NOMO-1 treated with dmso at 0.1 percent for 144 hours (cell line): ENCODE data around the gene DPP10.

Source experiments
- DNase-seq: peaks from one replicate; lab custom pipeline; 2025; ENCODE audit not compliant: unreplicated experiment; lab: John Stamatoyannopoulos, UW

The DPP10 gene

DNA sequence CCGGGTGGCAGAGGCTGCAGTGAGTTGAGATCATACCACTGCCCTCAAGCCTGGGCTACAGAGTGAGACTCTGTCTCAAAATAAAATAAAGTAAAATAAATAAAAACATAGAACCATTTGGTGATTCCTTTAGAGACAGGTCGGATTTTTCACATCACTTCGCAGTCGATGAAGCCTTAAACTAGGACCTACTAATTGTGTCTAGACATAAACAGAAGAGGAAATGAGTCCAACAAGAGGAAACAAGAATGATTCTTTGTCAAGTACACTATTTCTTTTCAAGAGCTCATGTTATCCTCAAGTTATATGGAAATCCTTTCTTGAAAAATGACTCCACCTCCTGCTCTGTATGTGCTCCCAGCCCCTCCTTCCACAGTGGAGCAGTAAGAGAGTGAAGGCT lies 758.9 kb downstream of the DPP10 start:
- DNase-seq = no peak

DNA sequence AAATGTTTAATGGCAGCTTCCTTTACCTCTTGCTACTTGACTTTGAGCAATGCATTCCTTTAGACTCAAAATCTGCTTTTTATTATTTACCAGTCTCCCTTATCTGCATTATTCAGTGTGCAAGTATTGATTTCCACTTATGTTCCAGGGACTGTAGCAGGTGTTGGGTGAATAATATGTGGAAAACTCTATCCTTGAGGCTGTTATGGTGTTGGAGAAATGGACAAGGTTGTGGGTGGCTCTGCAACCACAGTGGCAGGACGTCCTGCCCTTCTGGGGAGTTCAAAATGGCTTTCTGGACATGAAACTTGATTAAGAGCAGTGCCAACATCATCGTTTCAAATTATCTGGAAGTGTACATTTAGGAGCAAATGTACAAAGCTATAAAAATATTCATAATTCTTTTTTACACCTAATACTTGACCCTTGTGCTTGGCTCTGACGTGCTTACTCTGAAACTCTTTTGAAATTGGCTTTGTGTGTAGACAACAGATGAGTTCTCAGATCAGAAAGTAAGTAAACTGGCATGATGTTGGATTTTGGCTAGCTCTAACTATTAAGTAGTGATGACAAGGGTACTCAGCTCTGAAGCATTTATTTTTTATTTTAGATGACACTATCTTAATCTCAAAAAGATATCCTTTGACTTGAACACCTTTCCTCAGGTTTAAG lies 766.2 kb downstream of the DPP10 start:
- DNase-seq = no peak

DNA sequence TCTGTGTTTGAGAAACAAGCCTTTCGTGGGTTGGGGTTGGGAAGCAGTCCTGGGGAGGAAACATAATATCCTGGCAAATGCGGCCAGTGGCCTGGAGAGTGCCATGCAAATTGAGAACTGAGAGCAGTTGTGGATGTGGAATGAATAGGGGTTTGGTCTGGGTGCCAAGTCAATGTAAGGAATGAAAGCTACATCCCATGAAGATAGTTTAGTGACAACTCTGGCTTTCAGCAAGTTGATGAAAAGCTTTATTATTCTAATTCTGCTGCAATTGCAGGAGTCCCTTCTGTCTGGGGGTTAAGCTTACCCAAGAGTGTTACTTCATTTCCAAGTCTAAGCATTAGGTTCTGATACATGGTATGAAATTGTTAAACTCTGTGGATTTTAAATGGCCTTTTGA lies 771.6 kb downstream of the DPP10 start:
- no peak for DNase-seq

DNA sequence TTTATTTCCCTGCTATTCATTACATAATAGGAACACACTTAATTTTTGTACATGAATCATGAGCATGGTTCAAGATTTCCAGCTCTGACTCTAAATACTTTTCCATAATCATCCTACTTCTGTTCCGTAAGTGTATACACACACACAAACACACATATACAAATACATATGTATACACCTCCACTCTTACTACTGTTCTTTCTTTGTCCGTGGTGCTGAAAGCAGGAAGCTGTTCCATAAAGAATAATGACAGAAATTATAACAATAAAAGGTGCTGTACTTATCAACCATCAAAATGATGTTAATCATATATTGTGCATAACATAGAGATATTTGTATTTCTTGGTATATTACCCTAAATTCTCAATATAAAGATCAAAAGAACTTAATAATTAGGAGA lies 776.9 kb downstream of the DPP10 start:
- DNase-seq = no peak

DNA sequence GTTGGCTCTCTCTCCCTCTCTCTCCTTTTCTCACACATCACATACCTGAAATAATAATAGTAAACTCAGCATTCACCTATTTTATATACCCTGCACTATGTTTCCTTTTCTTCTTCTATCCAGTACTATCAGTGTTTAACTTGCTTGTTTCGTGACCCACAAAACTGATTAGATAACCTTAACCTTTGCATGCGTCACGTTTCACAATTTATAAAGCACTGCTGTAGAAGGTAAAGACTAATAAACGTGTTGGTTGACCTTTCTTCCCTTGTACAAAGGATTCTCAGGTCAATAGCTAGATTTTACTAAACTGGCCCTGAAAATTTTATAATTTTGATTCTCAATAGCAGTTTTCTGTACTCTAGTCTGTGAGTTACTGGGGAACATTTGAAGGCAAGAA lies 791.7 kb downstream of the DPP10 start:
- no peak for DNase-seq

DNA sequence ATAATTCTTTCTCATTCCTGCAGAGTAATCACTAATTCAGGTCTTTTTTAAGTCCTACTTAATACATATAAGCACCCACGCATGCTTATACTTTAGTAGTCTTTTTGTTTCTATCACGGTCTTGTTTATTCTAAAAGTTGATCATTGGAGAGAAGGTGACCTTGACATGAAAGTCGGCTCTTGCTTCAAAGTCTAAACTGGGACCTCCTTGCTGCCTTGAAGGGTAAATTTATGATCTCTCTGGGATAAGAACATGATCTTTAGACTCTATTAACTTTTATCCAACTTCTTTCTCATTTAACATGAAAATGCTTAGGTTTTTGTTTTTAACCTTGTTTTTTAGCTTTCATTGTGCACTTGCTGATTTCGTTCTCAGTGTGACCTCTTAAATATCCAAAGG lies 792.3 kb downstream of the DPP10 start:
- no peak for DNase-seq

DNA sequence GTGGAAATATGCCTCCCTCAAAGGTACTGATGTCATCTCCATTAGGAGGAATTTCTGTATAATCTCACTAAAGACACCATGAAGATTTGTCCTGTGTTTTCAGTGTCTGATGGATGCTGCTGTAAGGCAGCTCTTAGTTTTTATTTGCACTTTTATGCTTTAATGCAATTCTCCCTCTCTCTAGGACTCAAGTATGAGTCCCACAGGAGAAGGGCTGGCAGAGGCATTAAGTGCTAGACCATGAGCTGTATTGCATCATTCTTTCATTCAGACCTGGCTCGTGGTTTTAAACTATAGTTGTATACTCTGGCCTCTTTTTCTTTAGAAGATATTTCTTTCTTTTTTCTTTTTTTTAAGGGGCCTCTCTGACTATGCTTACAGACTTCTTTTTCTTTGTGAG lies 805.6 kb downstream of the DPP10 start:
- DNase-seq = no peak

DNA sequence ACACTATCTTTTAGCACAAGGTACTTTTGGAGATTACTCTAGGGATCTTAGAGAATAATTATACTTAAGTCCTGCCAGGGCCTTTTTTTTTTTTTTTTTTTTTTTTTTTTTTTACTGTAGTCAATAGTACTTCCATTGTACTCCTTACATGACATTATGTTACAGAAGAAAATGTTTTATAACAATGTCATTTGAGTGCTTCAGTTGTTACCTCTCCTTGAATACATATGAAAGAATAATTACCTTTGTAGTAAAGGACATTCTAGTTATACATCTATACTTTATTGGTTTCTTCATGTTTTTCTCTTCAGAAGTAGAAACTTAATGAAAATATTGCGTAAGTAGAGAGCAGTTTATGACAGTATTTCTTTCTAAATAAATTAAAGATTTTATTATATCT lies 834.9 kb downstream of the DPP10 start:
- DNase-seq = no peak

DNA sequence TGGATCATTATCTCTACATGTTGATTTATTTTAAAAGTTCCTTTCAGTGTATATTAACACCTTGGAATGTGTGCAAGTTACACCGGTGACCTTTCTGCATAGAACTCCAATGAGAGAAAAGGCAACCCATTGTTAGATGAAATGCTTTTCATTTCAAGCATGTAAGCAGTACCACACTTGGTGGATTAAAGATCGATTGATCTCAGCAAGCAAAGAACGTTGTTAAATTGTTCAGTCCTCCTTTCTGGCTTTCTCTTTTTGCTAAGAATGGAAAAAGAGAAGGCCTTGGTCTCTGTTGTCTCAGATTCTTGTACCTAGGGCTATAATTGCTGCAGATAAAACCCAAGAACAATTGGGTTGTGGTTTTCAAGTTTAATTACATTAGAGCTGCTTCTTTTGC lies 843.0 kb downstream of the DPP10 start:
- DNase-seq = no peak

DNA sequence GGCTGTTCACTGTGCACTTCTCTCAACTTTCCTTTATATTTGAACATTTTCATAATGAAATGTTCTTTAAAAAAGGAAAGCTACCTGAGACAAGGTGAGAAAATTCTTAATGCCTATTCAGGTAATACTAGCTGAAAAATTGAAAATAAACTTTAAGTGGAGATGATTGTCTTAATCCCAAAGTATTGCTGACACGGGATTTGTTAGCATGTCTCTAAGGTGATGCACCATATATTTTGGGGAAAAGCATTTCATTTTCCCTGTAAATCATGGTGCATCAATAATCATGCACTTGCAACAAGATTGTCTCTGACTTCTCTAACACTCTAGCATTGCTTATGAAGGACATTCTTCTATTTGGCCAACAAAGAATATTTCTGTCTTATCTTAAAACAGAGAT lies 848.0 kb downstream of the DPP10 start:
- no peak for DNase-seq

DNA sequence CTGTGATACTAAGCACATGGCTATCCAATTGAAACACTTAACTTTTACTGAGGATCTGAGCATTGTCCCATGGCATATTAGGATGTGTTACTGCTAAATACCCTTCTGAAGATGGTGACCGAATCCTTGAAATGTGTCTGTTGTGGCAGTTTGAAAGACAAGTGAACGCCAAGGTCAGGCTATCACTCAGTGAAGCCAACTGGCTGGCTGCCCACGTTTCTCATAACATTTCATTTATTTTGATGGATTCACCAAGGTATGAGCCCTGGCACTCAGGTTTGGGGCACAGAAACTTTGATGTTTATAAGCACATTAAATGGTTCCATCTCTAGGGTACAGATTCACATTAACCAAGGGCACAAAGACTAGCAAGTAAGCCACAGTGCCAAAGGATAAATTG lies 850.3 kb downstream of the DPP10 start:
- no peak for DNase-seq

DNA sequence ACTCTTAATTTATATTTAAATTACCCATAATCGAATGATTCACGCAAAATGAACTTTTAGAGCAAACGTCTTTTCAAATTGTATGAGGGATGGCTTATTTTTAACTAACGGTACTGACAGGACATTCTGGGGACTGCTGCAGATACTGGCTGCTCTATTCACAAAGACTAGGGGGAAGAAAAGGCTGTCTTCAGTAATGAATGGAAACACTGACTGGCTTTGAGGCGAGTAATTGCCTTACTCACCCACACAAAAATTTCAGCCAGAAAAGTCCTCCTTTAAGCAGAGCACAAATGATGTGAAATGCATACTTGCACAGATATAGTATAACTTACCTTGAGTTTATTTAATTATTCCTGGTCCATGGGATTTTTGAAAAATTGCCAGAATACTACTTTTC lies 852.6 kb downstream of the DPP10 start:
- DNase-seq = no peak

DNA sequence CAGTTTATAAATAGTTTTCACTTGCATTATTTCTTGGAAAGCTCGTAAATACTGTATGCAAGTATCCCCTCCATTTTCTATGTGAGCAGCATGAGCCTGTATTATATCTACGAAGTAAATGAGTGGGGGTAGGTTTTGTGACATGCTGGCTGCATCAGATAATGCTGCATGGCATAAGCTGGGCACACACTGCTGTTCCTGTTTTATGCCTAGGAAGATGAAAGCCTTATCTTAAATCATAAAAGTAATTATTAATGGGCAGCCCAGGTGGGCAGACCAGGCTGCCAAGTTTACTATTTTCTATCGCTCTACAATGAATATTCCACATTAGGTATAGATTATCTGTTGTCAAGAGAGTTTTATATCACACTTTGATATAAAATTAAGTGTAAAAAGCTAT lies 854.6 kb downstream of the DPP10 start:
- no peak for DNase-seq

DNA sequence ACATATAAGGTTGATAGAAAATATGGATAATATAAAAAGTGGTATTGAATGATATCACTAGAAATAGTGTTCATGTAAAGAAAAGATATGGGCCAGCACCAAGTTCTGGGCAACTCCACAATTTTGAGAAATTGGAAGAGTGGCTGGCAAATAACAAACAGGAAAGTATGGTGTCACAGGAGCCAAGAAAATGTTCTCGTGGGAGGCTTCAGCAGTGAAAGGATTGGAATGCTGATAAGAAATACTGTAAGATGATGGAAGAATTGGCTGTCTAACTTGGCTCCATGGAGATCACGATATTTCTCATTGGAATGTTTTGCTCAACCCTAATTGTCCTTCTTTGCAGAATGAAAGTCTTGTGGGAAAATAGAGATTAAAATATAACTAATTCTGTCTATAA lies 856.8 kb downstream of the DPP10 start:
- no peak for DNase-seq

DNA sequence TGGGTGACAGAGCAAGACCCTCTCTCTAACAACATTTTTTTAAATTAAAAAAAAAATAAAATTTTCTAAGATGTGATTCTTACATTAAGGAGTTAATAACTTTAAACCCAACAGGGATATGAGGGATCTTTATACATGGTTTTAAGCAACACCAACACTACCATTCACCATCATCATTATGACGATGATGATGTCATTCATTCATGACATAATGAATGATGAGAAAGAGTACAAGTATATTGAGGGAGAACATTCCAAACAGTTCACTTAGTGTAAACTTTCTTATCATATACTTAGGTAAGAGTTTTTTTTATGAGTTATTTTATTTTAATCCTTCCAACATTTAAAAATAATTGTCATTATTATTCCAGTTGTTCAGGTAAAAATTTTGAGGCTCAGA lies 863.3 kb downstream of the DPP10 start:
- no peak for DNase-seq

DNA sequence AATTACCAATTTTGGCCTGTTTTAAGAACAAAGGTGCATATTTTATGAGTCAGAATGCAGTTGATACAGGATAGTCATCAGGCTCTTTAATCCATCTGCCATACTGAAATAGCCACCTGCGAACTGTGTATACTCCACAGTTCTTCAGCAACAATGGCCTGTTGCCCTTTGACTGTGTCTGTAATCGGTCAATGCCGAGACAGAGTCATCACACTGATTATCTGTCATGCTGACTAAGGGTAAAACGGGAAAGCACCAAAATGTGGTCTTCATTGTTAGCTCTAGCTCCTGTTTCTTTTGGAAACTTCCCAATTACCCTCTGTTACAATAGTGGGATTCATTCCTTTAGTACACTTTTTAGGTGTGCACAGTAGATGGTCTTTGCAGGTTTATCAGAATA lies 871.7 kb downstream of the DPP10 start:
- no peak for DNase-seq

DNA sequence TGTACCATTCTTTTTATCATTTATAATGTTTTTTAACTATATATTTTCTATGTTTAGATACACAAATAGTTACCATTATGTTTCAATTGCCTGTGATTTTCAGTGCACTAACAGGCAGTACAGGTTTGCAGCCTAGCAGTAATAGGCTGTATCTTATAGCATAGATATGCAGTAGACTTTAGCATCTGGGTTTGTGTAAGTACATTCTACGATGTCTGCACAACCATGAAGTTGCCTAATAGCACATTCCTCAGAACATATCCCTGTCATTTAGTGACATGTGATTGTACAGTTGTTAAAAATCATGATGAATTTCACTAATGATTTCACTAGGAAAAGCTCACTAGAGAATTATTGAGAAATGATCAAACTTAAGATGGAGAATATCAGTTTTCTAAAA lies 884.6 kb downstream of the DPP10 start:
- no peak for DNase-seq

DNA sequence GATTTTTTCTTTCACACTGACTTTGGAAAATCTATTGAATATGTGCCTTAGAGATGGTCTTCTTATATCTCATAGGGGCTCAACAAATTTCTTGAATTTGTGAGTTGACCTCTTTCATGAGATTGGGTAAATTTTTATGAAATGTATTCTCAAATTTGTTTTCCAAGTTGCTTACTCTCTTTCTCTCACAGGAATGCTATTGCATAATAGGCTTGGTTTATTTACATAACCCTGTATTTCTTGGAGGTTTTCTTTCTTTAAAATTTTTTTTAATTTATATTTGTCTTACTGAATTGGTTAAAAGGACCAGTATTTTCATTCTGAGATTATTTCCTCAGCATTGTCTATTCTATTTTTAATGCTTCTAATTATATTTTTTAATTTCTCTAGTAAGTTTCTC lies 917.1 kb downstream of the DPP10 start:
- DNase-seq = no peak

DNA sequence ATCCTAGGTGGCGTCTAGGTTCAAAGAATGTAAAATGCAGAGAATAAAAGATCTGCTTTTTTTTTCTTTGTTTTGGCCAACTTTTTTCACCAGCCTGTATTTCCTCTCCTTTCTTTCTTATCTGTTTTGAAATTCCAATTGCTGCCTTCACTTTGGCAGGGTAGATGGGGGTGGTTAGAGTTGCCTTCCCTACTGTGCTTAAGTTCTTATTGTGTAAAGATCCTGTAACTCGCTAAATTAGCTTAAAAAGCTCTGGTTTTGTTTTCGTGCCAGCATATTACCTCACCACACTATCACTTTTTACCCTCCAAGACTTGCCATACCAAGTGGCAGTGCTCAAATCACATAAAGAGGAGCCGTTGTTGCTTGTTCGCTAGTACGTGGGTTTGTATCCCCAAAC lies 921.7 kb downstream of the DPP10 start:
- no peak for DNase-seq

DNA sequence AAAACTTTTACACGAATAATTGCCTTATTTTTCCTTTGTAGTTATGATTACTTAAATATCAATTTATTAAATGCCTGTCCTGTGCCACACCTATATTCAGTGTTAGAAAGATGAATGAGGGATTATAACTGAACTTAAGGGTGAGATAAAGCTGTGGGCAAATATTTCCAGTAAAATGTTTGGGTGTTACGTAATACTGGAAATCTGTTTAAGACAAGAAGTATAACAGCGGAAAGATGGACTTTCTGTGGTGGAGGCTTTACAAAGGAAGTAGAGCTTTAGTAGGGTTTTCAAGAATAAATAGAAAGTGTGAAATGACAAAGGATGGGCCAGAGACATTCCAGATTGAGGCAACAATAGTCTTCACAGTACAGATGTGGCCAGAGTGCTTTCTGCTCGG lies 927.0 kb downstream of the DPP10 start:
- no peak for DNase-seq

DNA sequence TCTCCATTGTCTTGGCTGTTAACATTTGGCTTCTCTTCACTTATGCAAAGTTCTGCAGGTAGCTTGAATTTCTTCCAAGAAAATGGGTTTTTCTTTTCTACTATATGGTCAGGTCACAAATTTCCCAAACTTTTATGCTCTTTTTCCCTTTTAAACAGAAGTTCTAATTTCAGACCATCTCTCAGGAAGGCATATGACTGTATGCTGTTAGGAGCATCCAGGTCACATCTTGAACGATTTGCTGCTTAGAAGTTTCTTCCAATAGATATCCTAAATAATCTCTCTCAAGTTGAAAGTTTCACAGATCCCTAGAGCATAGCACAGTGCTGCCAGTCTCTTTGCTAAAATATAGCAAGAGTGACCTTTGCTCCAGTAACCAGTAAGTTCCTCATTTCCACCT lies 932.5 kb downstream of the DPP10 start:
- DNase-seq = no peak

DNA sequence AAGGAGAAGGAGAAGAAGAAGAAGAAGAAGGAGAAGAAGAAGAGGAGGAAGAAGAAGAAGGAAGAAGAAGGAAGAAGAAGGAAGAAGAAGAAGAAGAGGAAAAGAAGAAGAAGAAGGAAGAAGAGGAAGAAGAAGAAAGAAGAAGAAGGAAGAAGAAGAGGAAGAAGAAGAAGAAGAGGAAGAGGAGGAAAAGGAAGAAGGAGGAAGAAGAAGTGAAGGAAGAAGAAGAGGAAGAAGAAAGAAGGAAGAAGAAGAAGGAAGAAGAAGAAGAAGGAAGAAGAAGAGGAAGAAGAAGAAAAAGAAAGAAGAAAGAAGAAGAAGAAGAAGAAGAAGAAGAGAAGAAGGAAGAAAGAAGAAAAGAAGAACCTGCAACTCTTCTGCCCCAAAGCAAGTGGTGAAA lies 942.0 kb downstream of the DPP10 start:
- no peak for DNase-seq

DNA sequence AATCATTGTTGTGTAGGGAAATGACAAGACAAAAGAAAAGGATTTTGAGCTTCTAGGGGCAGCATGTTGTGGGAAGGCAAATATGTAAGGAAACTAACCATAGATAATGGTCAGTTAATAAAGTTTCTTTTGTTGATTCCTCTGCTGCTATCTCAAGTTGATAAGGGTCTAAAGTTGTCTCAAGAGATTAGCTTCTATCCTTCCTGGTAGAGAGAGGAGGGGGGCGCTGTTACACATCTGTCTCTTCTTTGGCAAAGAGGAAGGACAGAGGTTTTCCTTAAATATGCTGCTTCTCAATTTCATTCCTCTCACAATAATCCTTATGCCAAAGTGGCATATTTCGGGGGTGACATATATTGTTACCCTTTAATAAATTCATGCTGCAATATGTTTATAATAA lies 944.0 kb downstream of the DPP10 start:
- DNase-seq = no peak

DNA sequence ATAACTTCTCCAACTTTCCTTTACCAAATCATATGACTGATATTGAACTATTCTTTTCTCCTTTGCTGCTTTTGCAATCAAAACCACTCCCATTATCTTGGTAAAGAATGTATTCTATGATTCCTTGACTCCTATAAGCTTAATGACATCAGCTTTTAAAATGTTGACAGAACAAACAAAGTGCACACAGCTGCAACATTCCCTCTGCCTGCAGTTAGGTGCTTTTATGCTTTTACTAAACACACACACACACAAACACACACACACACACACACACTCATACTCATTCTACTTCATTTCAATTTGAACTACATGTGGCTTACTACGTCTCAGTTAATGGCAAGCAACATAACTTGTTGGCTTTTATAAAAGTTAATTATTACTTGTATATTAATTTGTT lies 946.6 kb downstream of the DPP10 start:
- DNase-seq = no peak
